RWPE1 (cell line): ENCODE results near the gene INO80.
A peak's percentile ranks its signal among the peaks of the same experiment; 100 is the strongest.

Source experiments
- CTCF ChIA-PET: fragments of 350-600 bp; sonication (Branson Sonifier 250); formaldehyde crosslinking; extraction: SDS; loops from one replicate; lab custom pipeline; 2021; lab: Yijun Ruan, JAX
- POLR2A ChIA-PET: fragments of 400-600 bp; formaldehyde crosslinking; extraction: SDS; loops from one replicate; lab custom pipeline; 2020; ENCODE audit warnings: antibody characterized with exemption; ENCODE audit not compliant: low non-redundant PET; lab: Yijun Ruan, JAX
- DNase-seq: peaks from one replicate; pipeline ENCODE4 v3.0.0; 2012; ENCODE audit warnings: low spot score
- H3K27ac ChIP-seq: fragments of 450-650 bp; 2 replicates; pipeline ENCODE4 v1.5.1; 2017
- TF ChIP-seq, protein P1 (sequence below): fragments of 450-650 bp; conservative IDR thresholded peaks from 2 replicates; pipeline ENCODE4 v1.5.1; 2017; ENCODE audit warnings: low read depth, mild to moderate bottlenecking

INO80 gene

DNA sequence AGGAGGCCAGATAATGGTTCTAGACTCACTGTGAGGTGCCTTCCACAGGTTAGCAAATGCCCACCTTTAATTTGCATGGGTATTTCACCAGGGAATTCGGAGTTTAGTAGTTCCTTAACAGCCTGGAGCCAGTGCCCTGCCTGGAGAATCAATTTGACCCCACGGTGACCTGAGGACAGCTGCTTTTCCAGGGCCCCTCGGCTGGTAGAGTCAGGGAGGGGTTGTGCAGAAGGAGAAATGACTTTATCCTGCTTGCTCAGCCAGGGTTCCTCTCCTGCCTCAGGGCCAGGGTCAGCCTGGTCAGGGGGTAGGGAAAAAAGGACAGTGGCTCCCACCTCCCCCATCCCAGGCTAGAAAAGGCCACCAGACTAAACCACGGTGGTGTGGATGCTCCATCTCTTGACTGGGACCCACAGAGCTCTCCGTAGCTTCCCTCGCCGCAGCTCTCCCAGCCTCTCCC is 175.0 kb downstream of the INO80 start:
- ChIA-PET CTCF (interaction anchor here (0.5 to 2.9 kb wide), 31 partner anchors 9 to 490 kb away, joined by 3 to 30 read pairs (median 4); partner anchors contain the start of genes CHAC1 and DLL4), POLR2A (interaction anchor here (0.6 to 1.6 kb wide), 7 partner anchors 10 to 130 kb away, joined by 3 to 5 read pairs (median 4); partner anchors contain the start of gene CHAC1)
- DNase-seq, result no peak
- TF ChIP-seq, protein P1, sequence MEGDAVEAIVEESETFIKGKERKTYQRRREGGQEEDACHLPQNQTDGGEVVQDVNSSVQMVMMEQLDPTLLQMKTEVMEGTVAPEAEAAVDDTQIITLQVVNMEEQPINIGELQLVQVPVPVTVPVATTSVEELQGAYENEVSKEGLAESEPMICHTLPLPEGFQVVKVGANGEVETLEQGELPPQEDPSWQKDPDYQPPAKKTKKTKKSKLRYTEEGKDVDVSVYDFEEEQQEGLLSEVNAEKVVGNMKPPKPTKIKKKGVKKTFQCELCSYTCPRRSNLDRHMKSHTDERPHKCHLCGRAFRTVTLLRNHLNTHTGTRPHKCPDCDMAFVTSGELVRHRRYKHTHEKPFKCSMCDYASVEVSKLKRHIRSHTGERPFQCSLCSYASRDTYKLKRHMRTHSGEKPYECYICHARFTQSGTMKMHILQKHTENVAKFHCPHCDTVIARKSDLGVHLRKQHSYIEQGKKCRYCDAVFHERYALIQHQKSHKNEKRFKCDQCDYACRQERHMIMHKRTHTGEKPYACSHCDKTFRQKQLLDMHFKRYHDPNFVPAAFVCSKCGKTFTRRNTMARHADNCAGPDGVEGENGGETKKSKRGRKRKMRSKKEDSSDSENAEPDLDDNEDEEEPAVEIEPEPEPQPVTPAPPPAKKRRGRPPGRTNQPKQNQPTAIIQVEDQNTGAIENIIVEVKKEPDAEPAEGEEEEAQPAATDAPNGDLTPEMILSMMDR, result no peak
- peak overlapping the region; percentile 39 for H3K27ac ChIP-seq

DNA sequence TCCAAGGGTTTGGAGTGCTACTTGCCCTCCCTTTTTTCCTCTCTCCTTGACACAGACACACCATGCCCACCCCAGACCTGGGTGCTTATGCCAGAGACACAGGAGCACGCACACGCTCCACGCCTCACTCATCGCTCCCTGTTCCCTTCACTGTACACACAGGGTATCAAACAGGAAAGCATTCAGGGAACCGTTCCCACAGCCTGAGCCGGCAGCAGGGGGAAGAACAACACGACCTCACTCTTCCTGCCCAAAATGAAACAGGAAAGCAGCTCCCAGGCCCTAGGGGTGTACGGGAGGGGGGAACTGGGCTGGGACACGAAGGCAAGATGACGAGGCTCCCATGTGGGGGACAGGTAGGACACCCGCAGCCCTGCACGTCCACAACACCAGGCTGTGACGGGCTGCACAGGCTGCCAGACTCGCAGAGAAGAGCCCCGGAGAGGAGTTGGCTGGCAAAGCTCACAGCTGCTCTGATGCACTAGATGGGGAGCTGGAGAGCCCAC is 175.7 kb downstream of the INO80 start:
- peak overlapping the region; percentile 39; the same call in 1 of the 2 replicates for H3K27ac ChIP-seq
- DNase-seq, result no peak
- ChIA-PET CTCF (interaction anchor here (1.0 to 2.9 kb wide), 5 partner anchors 10 to 37 kb away, joined by 4 to 30 read pairs (median 19); partner anchors contain the start of genes CHAC1 and DLL4), POLR2A (no interaction called here)
- TF ChIP-seq, protein P1, result no peak

DNA sequence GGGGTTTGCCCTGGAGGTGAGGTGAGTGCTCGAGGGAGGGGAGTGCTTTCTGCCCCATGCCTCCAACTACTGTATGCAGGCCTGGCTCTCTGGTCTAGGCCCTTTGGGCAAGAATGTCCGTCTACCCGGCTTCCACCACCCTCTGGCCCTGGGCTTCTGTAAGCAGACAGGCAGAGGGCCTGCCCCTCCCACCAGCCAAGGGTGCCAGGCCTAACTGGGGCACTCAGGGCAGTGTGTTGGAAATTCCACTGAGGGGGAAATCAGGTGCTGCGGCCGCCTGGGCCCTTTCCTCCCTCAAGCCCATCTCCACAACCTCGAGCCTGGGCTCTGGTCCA is 177.6 kb downstream of the INO80 start:
- DNase-seq, result no peak
- no peak overlapping the region for H3K27ac ChIP-seq
- TF ChIP-seq, protein P1, result no peak
- CTCF ChIA-PET, result interaction anchor here (0.6 to 1.1 kb wide), 4 partner anchors 10 to 426 kb away, joined by 3 to 5 read pairs (median 3); no protein-coding TSS in a partner anchor
- POLR2A ChIA-PET, result no interaction called here

DNA sequence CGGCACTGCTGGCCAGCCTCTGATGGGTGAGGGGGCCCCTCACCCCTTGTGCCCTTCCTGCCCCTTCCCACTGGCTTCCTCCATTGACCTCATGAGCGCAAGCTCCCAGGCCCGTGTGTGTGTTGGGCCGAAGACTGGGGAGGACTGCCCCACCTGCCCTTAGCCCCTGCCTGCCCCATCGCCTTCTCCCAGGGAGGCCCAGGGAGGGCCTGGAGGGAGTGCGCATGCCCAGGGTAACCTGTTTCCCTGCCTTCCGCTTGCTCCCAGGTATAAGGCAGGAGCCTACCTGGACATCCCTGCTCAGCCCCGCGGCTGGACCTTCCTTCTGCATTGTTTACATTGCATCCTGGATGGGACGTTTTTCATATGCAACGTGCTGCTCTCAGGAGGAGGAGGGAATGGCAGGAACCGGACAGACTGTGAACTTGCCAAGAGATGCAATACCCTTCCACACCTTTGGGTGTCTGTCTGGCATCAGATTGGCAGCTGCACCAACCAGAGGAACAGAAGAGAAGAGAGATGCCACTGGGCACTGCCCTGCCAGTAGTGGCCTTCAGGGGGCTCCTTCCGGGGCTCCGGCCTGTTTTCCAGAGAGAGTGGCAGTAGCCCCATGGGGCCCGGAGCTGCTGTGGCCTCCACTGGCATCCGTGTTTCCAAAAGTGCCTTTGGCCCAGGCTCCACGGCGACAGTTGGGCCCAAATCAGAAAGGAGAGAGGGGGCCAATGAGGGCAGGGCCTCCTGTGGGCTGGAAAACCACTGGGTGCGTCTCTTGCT is 178.1 kb downstream of the INO80 start:
- POLR2A ChIA-PET, result no interaction called here
- TF ChIP-seq, protein P1, result peak; percentile 58
- CTCF ChIA-PET, result interaction anchor here (0.6 to 1.1 kb wide), 5 partner anchors 9 to 427 kb away, joined by 3 to 5 read pairs (median 3); no protein-coding TSS in a partner anchor
- no peak overlapping the region for H3K27ac ChIP-seq
- peak; percentile 64 for DNase-seq

DNA sequence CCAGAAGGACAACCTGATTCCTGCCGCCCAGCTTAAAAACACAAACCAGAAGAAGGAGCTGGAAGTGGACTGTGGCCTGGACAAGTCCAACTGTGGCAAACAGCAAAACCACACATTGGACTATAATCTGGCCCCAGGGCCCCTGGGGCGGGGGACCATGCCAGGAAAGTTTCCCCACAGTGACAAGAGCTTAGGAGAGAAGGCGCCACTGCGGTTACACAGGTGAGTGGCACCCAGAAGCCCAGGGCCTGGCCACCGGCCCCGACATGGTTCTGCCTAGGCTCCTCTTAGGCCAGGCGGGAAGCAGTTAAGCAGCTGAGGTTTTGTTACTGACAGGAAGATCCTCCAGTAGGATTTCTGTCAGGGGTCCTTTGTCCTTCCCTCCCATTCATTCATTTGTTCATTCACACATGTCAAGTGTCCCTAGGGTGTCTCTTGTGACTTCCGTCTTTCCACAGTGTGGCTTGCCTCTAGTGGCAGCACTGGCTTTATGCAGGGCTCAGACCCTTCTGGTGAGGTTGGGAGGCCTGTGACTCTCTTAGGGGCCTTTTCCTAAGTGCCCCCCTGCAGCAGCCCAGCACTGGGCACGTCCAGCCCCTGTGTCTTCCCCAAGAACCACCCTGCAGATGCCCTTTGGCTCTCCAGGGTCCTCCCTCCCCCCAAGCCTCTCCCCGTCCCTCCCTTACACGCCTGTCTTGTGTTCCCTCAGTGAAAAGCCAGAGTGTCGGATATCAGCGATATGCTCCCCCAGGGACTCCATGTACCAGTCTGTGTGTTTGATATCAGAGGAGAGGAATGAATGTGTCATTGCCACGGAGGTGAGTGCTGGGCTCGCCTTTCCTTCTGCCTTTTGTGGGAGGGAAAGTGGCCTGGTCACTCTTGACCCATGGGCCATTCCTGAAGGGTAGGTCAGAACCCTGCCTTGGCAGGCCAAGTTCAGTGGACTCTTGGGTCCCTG is 179.1 kb downstream of the INO80 start:
- CTCF ChIA-PET, result no interaction called here
- H3K27ac ChIP-seq, result no peak overlapping the region

More for the DNA sequence above, 179.1 kb downstream of the INO80 start:
- POLR2A ChIA-PET, result no interaction called here
- DNase-seq, result no peak
- TF ChIP-seq, protein P1, result no peak
